Kidney (tissue), 14 donors: ENCODE results near the gene ADAM30. TPM values are rescaled to one million over a fixed set of nuclear protein-coding genes. Genes with fewer than 3 reads are reported as not detected.

Experiments
- DNase-seq, 5 donors: peaks; one replicate each; pipeline ENCODE4 v3.0.0-alpha.2; 2013 to 2020
- FAIRE-seq: peaks from 2 replicates; lab custom pipeline; 2012; peaks lifted over from hg19 to GRCh38; lab: Jason Lieb, UNC
- H3K27ac ChIP-seq, 2 donors: one replicate each; pipeline ENCODE4 v1.7.0; 2013; ENCODE audit warnings: low read depth in 2 of 2, low read length in 2 of 2, inconsistent platforms in 1 of 2
- H3K27me3 ChIP-seq: one replicate; pipeline ENCODE4 v1.7.1; 2013; ENCODE audit warnings: low read length, inconsistent platforms; ENCODE audit not compliant: control insufficient read depth, insufficient read depth
- H3K36me3 ChIP-seq, 3 donors: one replicate each; pipeline versions ENCODE4 v1.7.0 to v1.7.1; 2013; ENCODE audit warnings: low read length in 3 of 3, control low read depth in 1 of 3, inconsistent platforms in 1 of 3; ENCODE audit not compliant: insufficient read depth in 3 of 3, control insufficient read depth in 2 of 3
- H3K4me1 ChIP-seq, 3 donors: one replicate each; pipeline versions ENCODE4 v1.7.0 to v1.7.1; 2013; ENCODE audit warnings: low read length in 3 of 3, inconsistent platforms in 1 of 3, low read depth in 1 of 3; ENCODE audit not compliant: control insufficient read depth in 2 of 3, insufficient read depth in 2 of 3
- H3K4me3 ChIP-seq, 3 donors: one replicate each; pipeline versions ENCODE4 v1.7.0 to v1.8.1; 2013; ENCODE audit warnings: low read length in 3 of 3, control low read depth in 1 of 3, inconsistent platforms in 1 of 3
- H3K9ac ChIP-seq, 3 donors: one replicate each; pipeline versions ENCODE4 v1.7.0 to v1.7.1; 2013; ENCODE audit warnings: low read length in 3 of 3, control low read depth in 1 of 3, inconsistent platforms in 1 of 3
- H3K9me3 ChIP-seq, 3 donors: one replicate each; pipeline versions ENCODE4 v1.7.0 to v1.7.1; 2013; ENCODE audit warnings: low read length in 3 of 3, control low read depth in 1 of 3, inconsistent platforms in 1 of 3; ENCODE audit not compliant: control insufficient read depth in 2 of 3, insufficient read depth in 1 of 3
- intact Hi-C: fragments of 100-400 bp; cut with DNase I; formaldehyde crosslinking; loops from one replicate; pipeline ENCODE4 v1.11.1; 2022
- polyA plus RNA-seq: library from polyadenylated mRNA; stranded (reverse); fragments of 350-450 nt; fragmentation: Illumina TruSeq; extraction: RNeasy Lipid Tissue Mini Kit (QIAGEN cat#74804); gene quantifications from one replicate; pipeline ENCODE4 v1.2.3, GENCODE V29; 2014; ENCODE audit warnings: low read depth, low replicate concordance; ENCODE audit not compliant: insufficient read depth
- total RNA-seq: library from RNA; stranded (reverse); fragmentation: NEBNext Ultra II Directional; extraction: Animal tissue kit (Norgen Biotek cat#: 25700); gene quantifications from one replicate; pipeline ENCODE4 v1.2.1, GENCODE V29; 2021
- TF ChIP-seq, protein P1 (sequence below): IDR thresholded peaks from 3 replicates; pipeline ENCODE4 v1.5.1; 2012; ENCODE audit warnings: mild to moderate bottlenecking, moderate library complexity, borderline replicate concordance; ENCODE audit not compliant: insufficient read depth; ENCODE audit errors: extremely low read depth
- donor health status: control.
- donor health status: control.
- donor health status: control.
- donor health status: control.
- donor health status: control.
- donor health status: DM: yes; HTN: yes; CAD: no.
- donor health status: Normal renal cell carcinoma (clear cell type).

The ADAM30 gene
- total and polyA plus RNA-seq, 2 donors from 2014 or later: not detected

DNA sequence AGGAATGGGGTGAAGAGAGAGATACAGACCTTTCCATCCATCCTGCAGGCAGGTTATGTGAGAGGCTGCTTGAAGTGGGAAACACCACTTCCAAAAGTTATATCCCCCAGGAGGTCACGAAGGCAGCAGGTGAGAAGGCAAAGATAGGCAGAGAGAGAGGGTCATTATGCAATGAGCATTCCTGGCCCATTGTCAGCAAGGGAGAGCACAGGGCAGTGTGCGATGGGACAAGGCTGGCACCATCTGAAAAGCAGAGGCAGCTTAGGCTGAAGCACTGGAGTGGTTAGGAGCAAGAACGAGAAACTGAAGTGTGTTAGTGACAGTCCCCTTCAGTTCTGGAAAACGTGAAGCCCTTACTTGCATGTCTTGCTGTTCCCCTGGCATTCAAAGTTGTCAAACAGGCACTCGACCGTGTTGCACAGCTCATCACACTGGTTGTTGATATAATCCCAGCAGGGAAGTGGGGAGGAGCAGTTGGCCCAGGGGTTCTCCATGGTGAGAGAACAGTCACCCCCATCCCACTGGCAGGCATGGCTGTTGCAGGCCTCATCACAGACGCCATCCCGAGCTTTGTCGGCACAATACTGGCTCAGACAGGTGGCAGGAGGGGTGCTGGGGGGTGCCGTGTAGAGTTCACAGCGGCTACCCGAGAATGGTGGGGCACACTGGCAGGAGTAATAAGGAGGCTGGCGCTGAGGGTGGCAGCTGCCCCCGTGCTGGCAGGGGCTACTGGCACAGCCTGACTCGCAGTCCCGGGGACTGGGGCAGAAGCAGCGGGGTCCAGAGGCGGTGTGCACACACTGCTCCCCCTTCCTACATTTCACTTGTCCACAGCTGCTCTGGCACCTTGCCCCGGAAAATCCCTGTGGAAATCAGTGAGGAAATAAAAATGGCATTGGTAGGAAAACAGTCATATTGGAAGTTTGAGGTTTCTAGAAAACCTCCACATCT is 28.9 kb upstream of the ADAM30 start:
- Histone ChIP-seq H3K9me3 (no peaks in the 10 kb centered on the region), H3K36me3 (peaks cover 25 to 73% (median 47%) of the 10 kb centered on the region in 3 donors), H3K27me3 (no peaks in the 10 kb centered on the region), H3K27ac (no peak overlapping the region), H3K4me1 (no peaks in the 10 kb centered on the region), H3K4me3 (no peak overlapping the region), H3K9ac (no peak overlapping the region)
- FAIRE-seq (no peak), DNase-seq (peak in 1 of 5 donors; percentile 50)
- intact Hi-C loops: no loop called here
- TF ChIP-seq, protein P1, sequence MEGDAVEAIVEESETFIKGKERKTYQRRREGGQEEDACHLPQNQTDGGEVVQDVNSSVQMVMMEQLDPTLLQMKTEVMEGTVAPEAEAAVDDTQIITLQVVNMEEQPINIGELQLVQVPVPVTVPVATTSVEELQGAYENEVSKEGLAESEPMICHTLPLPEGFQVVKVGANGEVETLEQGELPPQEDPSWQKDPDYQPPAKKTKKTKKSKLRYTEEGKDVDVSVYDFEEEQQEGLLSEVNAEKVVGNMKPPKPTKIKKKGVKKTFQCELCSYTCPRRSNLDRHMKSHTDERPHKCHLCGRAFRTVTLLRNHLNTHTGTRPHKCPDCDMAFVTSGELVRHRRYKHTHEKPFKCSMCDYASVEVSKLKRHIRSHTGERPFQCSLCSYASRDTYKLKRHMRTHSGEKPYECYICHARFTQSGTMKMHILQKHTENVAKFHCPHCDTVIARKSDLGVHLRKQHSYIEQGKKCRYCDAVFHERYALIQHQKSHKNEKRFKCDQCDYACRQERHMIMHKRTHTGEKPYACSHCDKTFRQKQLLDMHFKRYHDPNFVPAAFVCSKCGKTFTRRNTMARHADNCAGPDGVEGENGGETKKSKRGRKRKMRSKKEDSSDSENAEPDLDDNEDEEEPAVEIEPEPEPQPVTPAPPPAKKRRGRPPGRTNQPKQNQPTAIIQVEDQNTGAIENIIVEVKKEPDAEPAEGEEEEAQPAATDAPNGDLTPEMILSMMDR: no peak

DNA sequence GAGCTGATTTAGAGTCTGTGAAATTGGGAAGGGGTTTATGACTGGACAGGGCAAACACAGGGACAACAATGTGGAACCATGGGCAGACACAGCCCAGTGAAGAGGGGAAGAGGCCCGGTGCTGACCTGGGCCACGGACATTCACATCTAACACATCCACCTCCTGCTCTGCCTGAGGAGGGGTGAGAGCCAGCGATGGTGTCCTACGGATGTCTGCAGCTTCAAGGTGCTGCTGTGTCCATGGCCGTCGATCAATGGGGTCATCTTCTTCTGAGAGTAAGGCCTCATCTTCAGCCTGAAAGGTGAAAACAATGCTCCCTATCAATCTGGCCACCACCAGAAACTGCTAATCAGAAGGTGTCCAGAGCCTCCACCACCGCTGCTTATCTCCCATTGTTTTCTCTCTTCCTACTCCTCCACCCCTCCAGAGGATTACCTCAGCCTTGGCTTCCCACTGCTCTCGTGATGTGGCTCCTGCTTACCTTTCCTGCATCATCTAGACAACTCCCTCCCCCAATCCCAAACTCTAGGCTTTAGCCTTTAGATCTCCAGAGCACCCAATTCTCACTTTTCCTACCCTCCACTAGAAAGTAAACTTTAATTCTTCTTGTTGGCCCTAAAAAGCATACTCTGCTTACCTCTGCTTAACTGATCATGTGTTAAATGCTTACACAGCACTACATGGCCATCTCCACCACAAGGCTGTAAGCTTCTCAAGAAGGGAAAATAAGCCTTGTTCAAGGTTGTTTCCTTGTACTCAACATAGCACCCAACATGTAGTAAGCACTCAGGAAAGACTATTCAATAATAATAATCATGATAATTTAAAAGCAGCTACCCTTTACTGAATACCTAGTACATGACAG is 24.0 kb upstream of the ADAM30 start:
- Histone ChIP-seq H3K27me3 (no peaks in the 10 kb centered on the region), H3K4me1 (no peaks in the 10 kb centered on the region), H3K36me3 (peaks cover 41 to 86% (median 62%) of the 10 kb centered on the region in 3 donors), H3K4me3 (no peak overlapping the region), H3K9ac (no peak overlapping the region), H3K27ac (no peak overlapping the region), H3K9me3 (no peaks in the 10 kb centered on the region)
- TF ChIP-seq, protein P1: no peak
- intact Hi-C loops: no loop called here
- FAIRE-seq (no peak), DNase-seq (no peak)

DNA sequence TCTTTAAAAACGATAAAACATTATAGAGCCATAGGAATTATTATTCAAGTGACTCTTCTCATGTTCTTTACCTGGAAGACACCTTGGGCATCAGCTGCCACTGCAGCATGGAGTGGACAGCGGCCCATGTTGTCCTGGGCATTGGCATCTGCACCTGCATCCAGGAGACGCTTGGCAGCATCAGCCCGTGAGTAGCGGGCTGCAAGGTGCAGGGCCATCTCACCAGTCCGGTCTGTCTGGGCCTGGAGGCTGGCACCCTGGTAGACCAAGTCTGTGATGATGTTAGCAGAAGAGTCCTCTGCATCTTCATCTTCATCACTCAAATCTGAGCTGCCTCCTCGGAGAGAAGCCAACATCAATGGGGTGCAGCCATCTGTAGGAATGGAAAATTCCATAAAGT is 22.9 kb upstream of the ADAM30 start:
- H3K9me3 ChIP-seq: no peaks in the 10 kb centered on the region
- peaks cover 42 to 86% (median 57%) of the 10 kb centered on the region in 3 donors for H3K36me3 ChIP-seq
- H3K4me3 ChIP-seq: no peak overlapping the region
- no peaks in the 10 kb centered on the region for H3K4me1 ChIP-seq
- TF ChIP-seq, protein P1: no peak
- intact Hi-C loops: no loop called here
- no peak for FAIRE-seq
- H3K27me3 ChIP-seq: no peaks in the 10 kb centered on the region
- peak in 1 of 5 donors; percentile 63 for DNase-seq
- H3K9ac ChIP-seq: no peak overlapping the region
- no peak overlapping the region for H3K27ac ChIP-seq
